Activated CD8-positive, alpha-beta memory T cell treated with anti-CD3 and anti-CD28 coated beads for 1 hour (primary cell): Measurements from ENCODE around the gene TOMM6.
"Not testable (repeated sequence)": the region's sequence is repeated elsewhere in the genome, so short reads cannot be mapped to it uniquely, and the experiment has no call there.

Experiments used
- DNase-seq, 2 donors: peaks; one replicate each; pipeline ENCODE4 v3.0.0-alpha.2; 2020; ENCODE audit warnings: low read depth in 1 of 2; ENCODE audit errors: extremely low read depth in 1 of 2

TOMM6 gene

DNA sequence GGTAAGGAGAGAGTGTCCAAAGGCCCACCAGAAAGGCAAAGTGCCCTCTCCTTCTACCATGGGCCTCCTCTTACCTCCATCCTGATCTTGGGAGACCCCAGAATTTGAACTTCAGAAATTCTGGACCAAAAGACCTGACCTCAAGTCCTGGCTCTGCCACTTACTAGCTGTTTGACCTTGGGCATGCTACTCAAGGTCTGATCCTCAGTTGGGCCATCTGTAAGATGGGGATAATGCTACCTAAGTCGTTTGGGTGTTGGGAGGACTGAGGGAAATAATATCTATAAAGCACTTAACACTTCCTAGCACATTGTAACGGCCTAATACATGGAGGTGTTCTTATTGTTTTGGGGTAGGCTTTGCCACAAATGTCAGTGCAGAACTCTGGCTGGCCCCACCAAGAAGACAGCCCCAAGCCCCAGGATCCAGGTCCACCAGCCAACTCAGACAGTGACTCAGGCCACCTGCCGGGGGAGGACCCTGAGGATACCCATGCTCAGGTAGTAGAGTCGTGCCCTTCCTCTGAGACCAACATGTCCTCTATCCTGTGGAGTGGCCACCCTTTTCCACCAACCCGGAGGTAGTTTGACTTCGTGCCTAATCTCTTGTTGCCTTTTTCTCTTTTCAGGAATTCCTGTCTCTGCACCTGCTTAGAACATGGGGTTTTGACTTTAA, 4.3 kb upstream of the TOMM6 start:
- DNase-seq = no peak

DNA sequence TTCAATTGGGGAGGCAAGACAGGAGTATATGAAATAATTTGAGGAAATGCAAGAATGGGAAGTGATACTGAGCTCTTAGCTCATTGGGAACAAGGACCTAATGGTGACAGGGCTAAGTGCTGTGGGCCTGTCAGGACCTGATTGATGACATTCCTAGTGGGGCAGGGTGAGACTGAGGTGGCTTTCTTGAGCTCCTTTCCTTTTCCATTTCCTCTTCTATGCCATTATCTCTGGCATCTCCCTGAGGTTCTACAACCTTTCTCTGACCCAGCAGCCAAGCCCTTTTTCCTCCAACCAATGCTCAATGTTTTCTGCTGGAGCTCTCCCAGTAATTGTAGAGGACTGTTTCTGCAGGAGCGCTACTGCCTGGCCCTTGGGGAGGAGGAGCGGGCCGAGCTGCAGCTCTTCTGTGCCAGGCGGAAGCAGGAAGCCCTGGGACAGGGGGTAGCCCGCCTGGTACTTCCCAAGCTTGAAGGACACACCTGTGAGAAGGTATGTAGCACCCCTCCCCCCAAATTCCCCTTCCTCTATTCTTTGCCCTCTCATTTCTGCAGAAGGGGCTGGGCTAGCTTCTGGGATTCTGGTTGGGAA, 2.8 kb upstream of the TOMM6 start:
- DNase-seq = no peak

DNA sequence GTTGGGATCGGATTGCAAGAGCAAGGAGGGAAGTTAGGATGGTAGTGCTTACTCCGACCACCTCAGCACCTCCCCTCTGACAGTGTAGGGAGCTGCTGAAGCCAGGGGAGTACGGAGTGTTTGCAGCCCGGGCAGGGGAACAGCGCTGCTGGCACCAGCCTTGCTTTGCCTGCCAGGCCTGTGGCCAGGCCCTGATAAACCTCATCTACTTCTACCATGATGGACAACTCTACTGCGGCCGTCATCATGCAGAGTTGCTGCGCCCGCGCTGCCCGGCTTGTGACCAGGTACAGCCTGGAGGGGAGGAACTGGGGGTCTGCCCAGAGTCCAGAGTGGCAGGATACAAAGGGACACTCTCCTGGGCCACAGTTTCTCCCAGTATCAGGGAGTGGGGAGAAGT, 2.2 kb upstream of the TOMM6 start:
- no peak for DNase-seq

DNA sequence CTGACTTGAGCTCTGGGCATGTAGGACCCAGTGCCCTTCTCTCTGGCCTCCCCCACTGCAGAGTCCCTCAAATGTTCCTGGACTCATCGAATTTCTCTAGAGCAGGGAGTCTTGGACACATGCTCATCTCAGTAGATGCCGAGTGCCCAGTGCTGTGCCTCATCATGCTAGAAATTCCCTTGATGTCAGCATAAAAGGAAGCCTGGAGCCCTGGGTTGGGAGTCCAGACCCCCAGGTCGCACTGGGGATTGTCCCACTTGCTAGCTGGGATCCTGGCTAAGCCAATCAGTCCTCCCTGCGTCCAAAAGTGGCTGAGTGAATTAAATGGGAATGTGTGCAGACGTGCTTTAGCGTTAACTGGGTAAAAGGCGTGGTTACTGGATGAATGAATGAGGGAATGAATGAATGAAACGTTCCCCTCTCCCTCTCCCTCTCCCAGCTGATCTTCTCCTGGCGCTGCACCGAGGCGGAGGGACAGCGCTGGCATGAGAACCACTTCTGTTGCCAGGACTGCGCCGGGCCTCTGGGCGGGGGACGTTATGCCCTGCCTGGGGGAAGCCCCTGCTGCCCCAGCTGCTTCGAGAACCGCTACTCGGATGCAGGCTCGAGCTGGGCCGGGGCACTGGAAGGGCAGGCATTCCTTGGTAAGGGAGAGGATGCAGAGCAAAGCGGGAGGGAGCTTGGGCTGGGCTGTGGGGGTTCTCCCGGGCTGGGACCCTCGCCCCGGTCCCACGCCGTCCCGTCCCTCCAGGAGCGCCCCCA, 1.6 kb upstream of the TOMM6 start:
- DNase-seq = no peak

DNA sequence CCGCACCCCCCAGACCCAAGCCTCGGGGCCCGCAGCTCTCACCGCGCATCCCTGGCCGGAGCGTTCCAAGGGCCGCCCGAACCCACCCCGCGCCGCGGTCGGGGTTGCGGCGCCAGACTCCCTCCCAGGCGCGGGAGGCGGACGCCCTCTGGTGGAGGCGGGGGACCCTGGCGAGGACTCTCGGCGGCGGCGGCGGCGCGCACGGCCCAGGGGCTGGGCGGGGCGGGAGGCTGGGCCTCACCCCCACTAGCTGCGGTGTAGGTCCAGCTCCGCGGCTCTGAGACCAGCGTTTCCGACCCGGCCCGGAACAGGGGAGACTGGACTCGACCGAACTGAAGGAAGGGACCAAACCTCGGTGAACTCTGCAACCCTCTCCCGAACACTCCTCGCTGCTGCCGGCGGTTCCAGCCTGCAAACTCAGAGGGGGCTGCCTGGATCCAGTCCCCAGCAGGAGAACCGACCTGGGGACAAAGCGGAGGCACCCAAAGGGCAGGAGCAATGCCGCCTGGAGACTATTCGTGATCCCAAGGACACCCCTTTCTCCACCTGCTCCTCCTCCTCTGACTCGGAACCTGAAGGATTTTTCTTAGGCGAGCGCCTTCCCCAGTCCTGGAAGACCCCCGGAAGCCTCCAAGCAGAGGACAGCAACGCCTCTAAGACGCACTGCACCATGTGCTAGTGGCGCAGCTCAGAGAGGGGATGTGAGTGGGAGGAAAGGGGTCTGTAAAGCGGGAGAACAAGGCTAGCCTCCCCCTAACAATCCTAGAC, 859 bp upstream of the TOMM6 start:
- DNase-seq = peak; percentile 51 to 89

DNA sequence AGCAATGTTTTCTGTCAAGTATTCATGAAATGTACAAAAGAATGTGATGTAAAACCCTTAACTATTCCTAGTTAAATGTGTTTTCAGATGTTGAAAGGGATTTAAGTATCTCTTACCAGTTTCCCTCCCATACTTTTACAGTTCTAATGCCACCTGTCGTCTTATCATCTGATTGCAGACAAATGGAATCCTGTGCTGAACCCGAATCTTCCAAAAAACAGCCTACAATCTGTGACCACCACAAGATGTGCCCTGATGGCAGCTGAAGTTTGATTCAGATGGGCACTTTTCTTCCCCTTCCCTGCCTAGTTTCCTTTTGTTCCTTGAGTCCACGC, 1.9 kb downstream of the TOMM6 start:
- DNase-seq = no peak

DNA sequence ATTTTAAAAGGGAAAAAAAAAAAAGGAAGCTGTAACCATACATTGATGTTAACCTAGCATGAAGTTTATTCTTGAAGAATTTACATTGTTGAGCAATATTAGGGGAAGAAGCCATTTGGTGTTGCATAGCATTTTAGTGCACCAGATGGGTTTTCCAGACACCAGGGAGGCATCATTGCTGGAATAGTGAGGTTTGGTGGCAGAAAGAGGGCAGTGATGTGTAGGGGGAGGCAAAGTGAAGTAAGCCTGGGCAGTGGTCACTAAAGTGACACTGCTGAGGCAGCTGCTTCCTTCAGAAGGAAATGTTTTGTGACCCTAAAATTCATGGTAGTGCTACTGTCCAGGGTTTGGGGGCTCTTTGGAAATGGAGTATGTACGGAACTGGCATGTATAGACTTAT, 2.6 kb downstream of the TOMM6 start:
- DNase-seq = no peak

DNA sequence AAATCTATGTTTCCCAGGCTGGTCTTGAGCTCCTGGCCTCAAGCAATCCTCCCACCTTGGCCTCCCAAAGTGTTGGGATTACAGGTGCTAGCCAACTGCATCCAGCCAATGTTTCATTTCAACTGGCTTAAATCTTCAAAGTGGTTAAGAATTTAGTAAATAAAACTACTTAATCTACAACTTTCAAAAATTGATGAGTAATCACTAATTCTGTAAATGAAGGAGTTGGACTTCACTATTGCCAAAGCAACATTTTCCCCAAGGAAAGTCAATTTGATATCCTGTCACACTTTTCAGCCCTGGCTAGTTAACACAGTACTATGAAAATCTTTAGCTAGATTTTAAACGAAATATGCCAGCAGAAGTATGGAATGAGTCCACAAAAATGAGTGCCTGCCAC, 3.8 kb downstream of the TOMM6 start:
- DNase-seq = no peak

DNA sequence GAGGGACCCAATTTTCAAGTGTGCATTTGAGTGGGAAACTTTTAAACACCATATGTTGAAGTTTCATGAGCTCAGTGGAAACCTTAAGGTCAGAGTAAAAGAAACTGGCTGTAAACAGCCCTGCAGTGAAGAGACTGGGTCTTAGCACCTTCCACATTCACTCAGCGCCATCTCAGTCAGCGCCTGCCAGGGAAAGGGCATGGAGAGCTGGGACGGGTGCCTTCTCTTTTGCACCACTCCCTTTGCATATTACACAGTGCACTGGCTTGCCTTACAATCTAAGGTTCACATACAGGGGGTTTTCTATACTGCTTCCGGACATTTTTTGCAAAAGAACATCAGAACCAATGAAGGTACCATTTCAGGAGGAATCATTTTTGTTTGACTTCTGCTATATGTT, 4.5 kb downstream of the TOMM6 start:
- DNase-seq = no peak

DNA sequence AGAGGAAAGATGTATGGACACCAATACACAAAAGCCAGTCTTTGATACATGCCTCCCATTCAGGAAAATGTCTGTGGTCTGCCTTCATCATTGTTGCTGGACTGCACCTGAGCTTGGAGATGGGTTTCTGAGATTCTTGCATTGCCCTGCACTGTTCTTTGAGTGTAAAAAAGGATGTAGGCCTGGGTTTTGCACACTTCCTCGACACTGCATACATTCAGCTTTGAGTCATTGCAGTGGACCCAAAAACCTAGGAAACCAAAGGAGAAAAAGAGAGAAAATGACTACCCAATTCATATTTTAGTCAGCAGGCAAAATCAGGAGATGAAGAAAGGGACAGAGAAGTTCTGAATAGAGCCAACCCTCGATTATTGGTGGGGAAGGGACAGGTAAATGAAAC, 9.0 kb downstream of the TOMM6 start:
- DNase-seq = no peak

DNA sequence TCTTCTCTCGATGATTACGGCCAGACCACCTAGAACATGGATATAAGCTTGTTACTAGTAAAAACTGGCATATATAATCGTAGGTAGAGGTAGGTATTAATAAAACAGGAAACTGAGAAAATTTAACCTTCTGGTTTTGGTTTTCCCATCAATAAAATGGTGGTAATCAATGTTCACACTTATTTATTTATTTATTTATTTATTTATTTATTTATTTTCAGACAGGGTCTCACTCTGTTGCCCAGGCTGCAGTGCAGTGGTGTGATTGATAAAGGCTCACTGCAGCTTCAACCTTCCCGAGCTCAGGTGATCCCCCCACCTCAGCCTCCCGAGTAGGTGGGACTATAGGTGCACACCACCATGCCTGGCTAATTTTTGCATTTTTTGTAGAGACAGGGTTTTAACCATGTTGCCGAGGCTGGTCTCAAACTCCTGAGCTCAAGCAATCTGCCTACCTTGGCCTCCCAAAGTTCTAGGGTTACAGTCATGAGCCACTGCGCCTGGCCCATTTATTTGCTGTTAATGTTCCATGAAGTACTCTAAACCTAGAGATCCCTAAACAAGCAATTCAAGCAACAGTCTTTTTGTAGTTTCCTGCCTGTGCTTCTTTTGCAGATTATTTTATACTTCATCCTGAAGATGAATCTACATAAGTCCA, 11.5 kb downstream of the TOMM6 start:
- DNase-seq = no peak

DNA sequence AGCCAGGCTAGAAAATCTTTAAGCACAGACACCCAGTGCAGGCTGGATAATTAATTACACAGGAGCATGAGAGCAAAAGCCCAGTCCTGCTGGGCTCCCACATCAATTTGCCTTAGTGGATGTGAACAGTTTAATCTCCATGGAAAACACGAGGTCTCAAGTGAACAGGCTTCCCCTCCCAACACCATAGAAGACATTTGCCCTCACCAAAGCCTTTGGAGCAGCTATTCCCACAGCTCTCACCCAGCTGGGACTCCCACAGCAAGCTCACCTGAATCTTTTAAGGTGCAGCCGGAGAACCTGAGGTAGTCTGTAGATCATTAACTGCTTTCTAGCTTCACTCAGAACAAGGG, 12.0 kb downstream of the TOMM6 start:
- DNase-seq = no peak

DNA sequence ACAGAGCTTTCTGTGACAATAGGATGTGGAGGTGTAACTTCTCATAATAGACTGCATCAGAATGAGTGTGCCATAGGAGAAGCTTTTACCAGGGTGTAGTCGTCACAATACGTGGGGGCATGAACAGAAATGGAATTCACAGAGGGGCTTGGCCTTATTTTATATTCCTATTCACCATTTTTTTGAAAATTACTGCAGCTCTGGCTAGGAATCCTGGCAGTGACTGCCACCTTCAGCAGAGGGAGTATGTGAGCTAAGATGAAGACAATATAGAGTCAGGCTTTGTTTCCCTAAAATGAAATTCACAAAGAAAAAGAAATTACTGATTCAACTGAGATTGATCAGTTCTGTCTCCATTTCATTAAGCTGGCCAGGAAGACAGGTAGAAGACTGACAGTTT, 13.9 kb downstream of the TOMM6 start:
- no peak for DNase-seq

DNA sequence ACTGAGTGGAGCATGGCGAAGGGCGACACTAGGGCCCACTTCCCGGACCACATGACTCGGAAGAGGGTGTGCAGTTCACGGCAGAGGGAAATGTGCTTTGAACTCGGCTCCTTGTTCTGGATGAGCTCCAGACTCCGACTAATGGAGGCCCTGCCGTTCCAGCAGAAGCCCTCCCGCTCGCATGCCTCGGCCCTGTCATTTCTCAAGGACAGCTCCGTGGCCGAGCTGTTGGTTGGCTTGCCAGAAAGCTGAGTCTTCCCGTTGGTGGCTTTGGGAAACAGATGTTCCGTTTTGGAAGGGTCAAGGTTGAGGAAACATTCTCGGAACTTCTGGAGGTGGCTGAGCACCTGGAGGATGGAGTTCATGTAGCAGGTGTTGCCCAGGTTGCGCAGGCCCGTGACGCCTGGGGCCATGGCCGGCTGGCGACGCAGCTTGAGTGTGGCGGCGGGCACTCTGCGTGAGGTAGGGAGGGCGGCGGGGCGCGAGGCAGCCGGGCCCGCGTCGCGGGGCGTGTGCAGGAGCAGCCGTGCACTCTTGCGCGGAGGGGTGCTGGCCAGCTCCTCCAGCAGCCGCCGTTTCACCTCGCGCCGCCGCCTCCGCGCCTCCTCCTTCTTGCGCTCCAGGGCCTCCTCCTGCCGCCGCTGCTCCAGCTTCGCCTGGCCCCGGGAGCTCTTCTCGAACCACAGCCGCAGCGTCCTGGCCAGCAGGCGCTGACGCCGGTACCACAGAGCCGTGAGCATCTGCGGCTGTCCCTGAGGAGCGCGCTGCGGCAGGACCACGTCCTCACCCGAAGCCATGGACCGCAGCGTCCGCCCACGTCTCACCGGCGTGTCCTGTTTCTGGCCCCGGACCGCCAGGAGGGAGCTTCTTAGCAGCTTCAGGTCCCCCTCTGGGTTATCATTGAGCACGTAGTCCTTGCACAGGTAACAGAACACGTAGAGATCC, 18.6 kb downstream of the TOMM6 start:
- no peak for DNase-seq

DNA sequence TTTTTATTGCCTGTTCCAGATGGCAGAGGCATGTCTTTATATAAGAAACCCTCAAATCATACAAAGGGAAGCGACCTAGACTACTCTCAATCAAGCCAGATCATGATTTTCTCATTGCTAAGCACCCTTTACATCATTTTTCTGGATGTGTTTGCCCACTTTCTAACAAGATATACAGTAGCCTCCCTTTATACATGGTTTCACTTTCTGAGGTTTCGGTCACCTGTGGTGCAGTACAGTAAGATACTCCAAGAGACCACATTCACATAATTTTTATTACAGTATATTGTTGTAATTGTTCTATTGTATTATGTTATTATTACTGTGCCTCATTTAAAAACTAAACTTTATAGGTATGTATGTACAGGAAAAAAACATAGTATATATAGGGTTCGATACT, 23.6 kb downstream of the TOMM6 start:
- DNase-seq = no peak

DNA sequence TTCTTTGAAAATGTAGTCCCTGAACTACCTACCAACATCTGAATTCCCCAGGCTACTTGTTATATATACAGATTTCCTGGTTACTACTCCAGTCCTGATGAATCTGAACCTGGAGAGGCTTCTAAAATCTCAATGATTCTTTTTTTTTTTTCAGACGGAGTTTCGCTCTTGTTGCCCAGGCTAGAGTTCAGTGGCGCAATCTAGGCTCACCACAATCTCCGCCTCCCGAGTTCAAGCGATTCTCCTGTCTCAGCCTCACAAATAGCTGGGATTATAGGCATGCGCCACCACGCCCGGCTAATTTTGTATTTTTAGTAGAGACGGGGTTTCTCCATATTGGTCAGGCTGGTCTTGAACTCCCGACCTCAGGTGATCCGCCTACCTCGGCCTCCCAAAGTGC, 24.5 kb downstream of the TOMM6 start:
- DNase-seq = not testable (repeated sequence)

DNA sequence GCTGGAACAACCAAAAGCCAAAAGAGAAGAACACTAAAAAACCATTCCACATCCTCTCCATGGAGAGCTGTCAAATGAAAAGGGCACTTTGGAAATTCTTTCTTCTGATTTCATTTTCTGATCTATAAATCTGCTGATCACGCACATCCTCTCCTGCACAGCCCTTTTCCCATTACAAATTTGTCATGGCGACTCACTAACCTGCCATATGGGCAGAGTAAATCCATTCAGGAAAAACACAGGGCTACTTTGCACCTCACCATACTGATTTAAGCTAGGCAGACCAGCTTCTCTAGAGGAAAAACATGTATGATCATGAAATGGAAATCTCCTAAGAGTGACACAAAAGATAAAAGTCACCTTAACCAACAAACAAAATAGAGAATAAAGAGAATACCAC, 26.0 kb downstream of the TOMM6 start:
- no peak for DNase-seq

DNA sequence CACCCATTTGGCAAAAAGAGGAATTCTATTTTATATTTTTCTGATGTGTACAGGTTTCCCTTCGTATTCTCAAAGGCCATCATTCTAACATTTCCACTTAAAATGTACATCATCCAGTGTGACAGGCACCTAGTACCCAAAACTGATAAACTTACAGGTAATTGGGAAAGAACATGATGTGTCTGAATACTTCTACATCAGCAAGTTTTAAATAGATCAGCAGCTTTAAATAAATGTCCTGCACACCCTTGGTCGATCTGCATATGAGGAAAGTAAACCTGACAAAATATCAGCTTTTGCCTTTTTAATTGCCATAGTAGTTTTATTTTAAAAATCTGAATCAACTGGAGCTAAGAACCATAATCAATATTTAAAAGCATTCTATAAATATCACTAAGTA, 26.5 kb downstream of the TOMM6 start:
- no peak for DNase-seq

DNA sequence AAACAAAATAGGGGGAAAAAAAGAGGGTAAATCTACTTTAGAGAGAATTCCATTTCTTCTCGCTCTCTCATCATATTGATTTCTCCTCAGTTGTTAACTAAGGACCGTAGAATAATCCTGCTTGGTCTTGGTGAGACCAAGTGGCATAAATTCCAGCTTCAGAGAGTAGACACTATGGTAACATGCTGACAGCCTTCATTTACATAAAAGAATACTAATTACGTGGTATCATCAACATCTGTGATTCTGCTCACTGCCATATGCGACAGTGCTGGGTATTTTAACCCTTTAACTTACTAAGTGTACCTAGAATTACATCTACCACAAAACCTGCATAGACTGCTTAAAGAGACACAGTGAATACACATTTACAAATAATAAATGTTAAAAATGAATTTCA, 27.1 kb downstream of the TOMM6 start:
- no peak for DNase-seq

DNA sequence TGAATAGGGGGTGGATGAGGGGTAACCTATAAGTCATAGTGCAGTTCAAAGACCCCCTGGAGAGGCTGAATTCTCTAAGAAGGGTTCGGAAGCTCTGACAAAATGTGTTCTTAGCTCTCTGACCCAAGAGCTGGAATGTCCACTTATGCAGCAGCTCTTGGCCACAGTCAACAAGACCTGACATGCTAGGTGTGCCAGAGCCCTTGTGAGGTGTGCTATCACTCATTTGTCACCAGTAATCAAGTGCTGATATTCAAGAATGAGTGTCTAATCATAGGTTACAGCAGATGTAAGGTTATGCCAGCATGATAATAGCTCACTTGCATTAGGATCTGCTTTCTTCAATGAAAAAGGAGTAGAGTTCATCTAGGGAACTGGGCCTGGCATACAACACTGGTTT, 28.1 kb downstream of the TOMM6 start:
- DNase-seq = no peak
